ENCODE results near the gene HECTD2.

The HECTD2 gene

DNA sequence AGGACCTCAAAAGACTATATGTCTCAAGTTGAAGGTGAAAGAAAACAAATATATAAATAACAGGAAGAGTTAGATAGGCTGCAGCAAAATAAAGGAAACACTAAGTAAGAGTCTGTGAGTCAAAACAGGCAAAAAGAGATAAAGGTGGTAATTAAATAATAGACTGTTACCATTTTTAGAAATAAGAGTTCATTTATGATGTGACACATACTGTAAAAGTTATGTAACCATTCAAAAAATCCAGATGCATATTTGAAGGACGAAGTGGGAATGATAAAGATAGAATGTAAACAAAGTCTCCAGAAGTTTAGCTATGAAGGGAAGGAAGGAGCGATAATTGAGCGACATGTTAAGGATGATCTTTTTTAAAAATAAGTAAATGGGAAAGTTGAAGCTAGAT is 50.5 kb downstream of the HECTD2 start:
- H3K9me3 ChIP-seq (ENCODE audit: control insufficient read depth, low read length): no peaks in the 10 kb centered on the region
- no peaks in the 10 kb centered on the region for H3K27me3 ChIP-seq (ENCODE audit: control insufficient read depth, insufficient read depth, low read length)
- H3K9ac ChIP-seq (ENCODE audit: low read length): no peak overlapping the region
- H3K36me3 ChIP-seq (ENCODE audit: control insufficient read depth, insufficient read depth, low read length): no peaks in the 10 kb centered on the region
- no peak overlapping the region for H3K4me3 ChIP-seq (ENCODE audit: low read length)
- H3K4me1 ChIP-seq (ENCODE audit: control insufficient read depth, insufficient read depth, low read length): no peaks in the 10 kb centered on the region

GRCh38 chr10:91462423-91462822 is 52.3 kb downstream of the HECTD2 start:
- Histone ChIP-seq H3K9ac (ENCODE audit: low read length) (no peak overlapping the region), H3K27me3 (ENCODE audit: control insufficient read depth, insufficient read depth, low read length) (no peaks in the 10 kb centered on the region), H3K36me3 (ENCODE audit: control insufficient read depth, insufficient read depth, low read length) (no peaks in the 10 kb centered on the region), H3K4me3 (ENCODE audit: low read length) (no peak overlapping the region), H3K4me1 (ENCODE audit: control insufficient read depth, insufficient read depth, low read length) (no peaks in the 10 kb centered on the region), H3K9me3 (ENCODE audit: control insufficient read depth, low read length) (no peaks in the 10 kb centered on the region)

DNA sequence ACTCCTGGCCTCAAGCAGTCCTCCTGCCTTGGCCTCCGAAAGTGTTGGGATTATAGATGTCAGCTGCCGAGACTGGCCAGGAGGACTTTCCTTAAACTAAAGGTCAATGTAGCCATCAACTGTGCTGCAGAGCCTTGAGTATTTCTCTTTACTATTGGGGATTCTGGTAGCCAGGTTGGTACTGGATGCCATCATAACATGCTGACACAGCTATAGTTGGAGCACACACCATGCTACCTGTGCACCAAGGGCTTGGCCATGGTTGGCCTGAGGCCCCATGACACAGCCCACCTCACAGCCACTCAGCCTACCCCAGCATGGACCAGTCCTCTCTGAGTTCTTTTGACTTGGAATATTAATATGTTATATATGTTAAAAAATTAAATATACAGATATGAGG is 54.4 kb downstream of the HECTD2 start:
- no peaks in the 10 kb centered on the region for H3K27me3 ChIP-seq (ENCODE audit: control insufficient read depth, insufficient read depth, low read length)
- no peaks in the 10 kb centered on the region for H3K36me3 ChIP-seq (ENCODE audit: control insufficient read depth, insufficient read depth, low read length)
- no peak overlapping the region for H3K9ac ChIP-seq (ENCODE audit: low read length)
- H3K9me3 ChIP-seq (ENCODE audit: control insufficient read depth, low read length): no peaks in the 10 kb centered on the region
- H3K4me1 ChIP-seq (ENCODE audit: control insufficient read depth, insufficient read depth, low read length): no peaks in the 10 kb centered on the region
- no peak overlapping the region for H3K4me3 ChIP-seq (ENCODE audit: low read length)

DNA sequence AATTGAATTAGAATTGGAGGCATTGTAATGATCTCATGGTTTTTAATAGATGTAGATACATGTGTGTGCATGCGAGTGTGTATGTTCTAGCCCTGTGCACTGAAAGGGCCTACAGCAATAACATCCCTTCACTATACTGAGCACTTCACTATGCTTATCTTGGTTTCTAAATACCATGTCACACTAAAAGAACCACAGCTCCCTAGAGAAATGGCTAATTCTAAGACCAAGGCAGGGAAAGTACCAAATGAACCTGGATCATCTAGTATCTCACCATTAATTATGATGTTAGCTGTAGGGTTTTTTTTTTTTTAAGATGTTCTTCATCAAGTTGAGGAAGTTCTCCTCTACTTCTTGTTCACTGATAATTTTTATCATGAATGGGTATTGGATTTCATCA is 55.1 kb downstream of the HECTD2 start:
- Histone ChIP-seq H3K36me3 (ENCODE audit: control insufficient read depth, insufficient read depth, low read length) (no peaks in the 10 kb centered on the region), H3K9ac (ENCODE audit: low read length) (no peak overlapping the region), H3K9me3 (ENCODE audit: control insufficient read depth, low read length) (no peaks in the 10 kb centered on the region), H3K4me3 (ENCODE audit: low read length) (no peak overlapping the region), H3K27me3 (ENCODE audit: control insufficient read depth, insufficient read depth, low read length) (no peaks in the 10 kb centered on the region), H3K4me1 (ENCODE audit: control insufficient read depth, insufficient read depth, low read length) (no peaks in the 10 kb centered on the region)

DNA sequence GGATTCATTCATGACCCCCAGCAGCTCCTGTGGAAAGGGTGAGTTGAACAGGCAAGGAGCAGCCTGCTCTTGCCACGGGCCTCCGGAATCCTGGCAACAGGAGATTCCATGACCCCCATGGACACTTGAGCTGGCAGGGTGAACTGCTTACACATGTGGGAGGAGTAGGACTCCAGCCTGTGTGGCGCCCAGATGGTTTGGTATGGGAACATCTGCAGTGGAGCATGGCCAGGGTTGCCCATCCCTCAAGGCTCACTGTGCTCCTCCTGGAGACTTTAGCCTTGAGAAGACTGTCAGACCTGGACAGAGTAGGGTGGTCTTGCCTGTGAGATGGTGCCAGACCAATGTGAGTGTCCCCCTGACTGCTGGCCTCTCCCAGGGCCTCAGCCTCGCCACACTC is 57.0 kb downstream of the HECTD2 start:
- H3K4me3 ChIP-seq (ENCODE audit: low read length): no peak overlapping the region
- no peak overlapping the region for H3K9ac ChIP-seq (ENCODE audit: low read length)
- no peaks in the 10 kb centered on the region for H3K9me3 ChIP-seq (ENCODE audit: control insufficient read depth, low read length)
- H3K36me3 ChIP-seq (ENCODE audit: control insufficient read depth, insufficient read depth, low read length): no peaks in the 10 kb centered on the region
- H3K27me3 ChIP-seq (ENCODE audit: control insufficient read depth, insufficient read depth, low read length): no peaks in the 10 kb centered on the region
- H3K4me1 ChIP-seq (ENCODE audit: control insufficient read depth, insufficient read depth, low read length): no peaks in the 10 kb centered on the region

- H3K4me1 ChIP-seq (ENCODE audit: control insufficient read depth, insufficient read depth, low read length): no peaks in the 10 kb centered on the region
- H3K27me3 ChIP-seq (ENCODE audit: control insufficient read depth, insufficient read depth, low read length): no peaks in the 10 kb centered on the region
- no peak overlapping the region for H3K9ac ChIP-seq (ENCODE audit: low read length)
- no peaks in the 10 kb centered on the region for H3K9me3 ChIP-seq (ENCODE audit: control insufficient read depth, low read length)
- H3K4me3 ChIP-seq (ENCODE audit: low read length): no peak overlapping the region
- no peaks in the 10 kb centered on the region for H3K36me3 ChIP-seq (ENCODE audit: control insufficient read depth, insufficient read depth, low read length)
These were observed 61.5 kb downstream of the HECTD2 start for GRCh38 chr10:91471602-91472001.

DNA sequence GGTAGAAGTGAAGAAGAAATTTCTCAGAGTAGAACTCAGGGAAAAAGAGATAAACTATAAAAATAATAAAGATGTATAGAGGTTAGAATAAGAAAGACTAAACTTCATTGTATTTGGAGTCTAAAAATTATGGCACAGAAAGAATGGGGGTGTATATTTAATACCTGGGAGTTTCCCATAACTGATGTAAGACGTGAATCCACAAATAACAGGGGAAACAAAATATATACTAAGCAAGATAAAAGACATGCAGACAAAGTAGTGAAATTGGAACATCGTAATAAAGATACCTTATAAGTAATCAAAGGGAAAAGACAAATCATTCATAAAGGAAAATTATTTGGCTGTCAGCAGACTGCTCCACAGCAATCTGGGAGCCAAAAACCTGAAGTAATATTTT is 62.8 kb downstream of the HECTD2 start:
- H3K4me1 ChIP-seq (ENCODE audit: control insufficient read depth, insufficient read depth, low read length): no peaks in the 10 kb centered on the region
- no peak overlapping the region for H3K9ac ChIP-seq (ENCODE audit: low read length)
- H3K4me3 ChIP-seq (ENCODE audit: low read length): no peak overlapping the region
- no peaks in the 10 kb centered on the region for H3K27me3 ChIP-seq (ENCODE audit: control insufficient read depth, insufficient read depth, low read length)
- no peaks in the 10 kb centered on the region for H3K9me3 ChIP-seq (ENCODE audit: control insufficient read depth, low read length)
- no peaks in the 10 kb centered on the region for H3K36me3 ChIP-seq (ENCODE audit: control insufficient read depth, insufficient read depth, low read length)

- no peaks in the 10 kb centered on the region for H3K4me1 ChIP-seq (ENCODE audit: control insufficient read depth, insufficient read depth, low read length)
- H3K27me3 ChIP-seq (ENCODE audit: control insufficient read depth, insufficient read depth, low read length): no peaks in the 10 kb centered on the region
- H3K4me3 ChIP-seq (ENCODE audit: low read length): no peak overlapping the region
- no peaks in the 10 kb centered on the region for H3K36me3 ChIP-seq (ENCODE audit: control insufficient read depth, insufficient read depth, low read length)
- no peak overlapping the region for H3K9ac ChIP-seq (ENCODE audit: low read length)
- H3K9me3 ChIP-seq (ENCODE audit: control insufficient read depth, low read length): no peaks in the 10 kb centered on the region
These were observed 63.9 kb downstream of the HECTD2 start for GRCh38 chr10:91474009-91474408.

- H3K9me3 ChIP-seq (ENCODE audit: control insufficient read depth, low read length): no peaks in the 10 kb centered on the region
- H3K27me3 ChIP-seq (ENCODE audit: control insufficient read depth, insufficient read depth, low read length): no peaks in the 10 kb centered on the region
- no peaks in the 10 kb centered on the region for H3K36me3 ChIP-seq (ENCODE audit: control insufficient read depth, insufficient read depth, low read length)
These were observed 67.1 kb downstream of the HECTD2 start for GRCh38 chr10:91477236-91477635.

GRCh38 chr10:91479583-91479982 is 69.4 kb downstream of the HECTD2 start:
- Histone ChIP-seq H3K9me3 (ENCODE audit: control insufficient read depth, low read length) (no peaks in the 10 kb centered on the region), H3K27me3 (ENCODE audit: control insufficient read depth, insufficient read depth, low read length) (no peaks in the 10 kb centered on the region), H3K9ac (ENCODE audit: low read length) (no peak overlapping the region), H3K36me3 (ENCODE audit: control insufficient read depth, insufficient read depth, low read length) (no peaks in the 10 kb centered on the region), H3K4me3 (ENCODE audit: low read length) (no peak overlapping the region), H3K4me1 (ENCODE audit: control insufficient read depth, insufficient read depth, low read length) (no peaks in the 10 kb centered on the region)

More at GRCh38 chr10:91477236-91477635, 67.1 kb downstream of the HECTD2 start:
- Histone ChIP-seq H3K4me1 (ENCODE audit: control insufficient read depth, insufficient read depth, low read length) (no peaks in the 10 kb centered on the region), H3K9ac (ENCODE audit: low read length) (no peak overlapping the region), H3K4me3 (ENCODE audit: low read length) (no peak overlapping the region)

DNA sequence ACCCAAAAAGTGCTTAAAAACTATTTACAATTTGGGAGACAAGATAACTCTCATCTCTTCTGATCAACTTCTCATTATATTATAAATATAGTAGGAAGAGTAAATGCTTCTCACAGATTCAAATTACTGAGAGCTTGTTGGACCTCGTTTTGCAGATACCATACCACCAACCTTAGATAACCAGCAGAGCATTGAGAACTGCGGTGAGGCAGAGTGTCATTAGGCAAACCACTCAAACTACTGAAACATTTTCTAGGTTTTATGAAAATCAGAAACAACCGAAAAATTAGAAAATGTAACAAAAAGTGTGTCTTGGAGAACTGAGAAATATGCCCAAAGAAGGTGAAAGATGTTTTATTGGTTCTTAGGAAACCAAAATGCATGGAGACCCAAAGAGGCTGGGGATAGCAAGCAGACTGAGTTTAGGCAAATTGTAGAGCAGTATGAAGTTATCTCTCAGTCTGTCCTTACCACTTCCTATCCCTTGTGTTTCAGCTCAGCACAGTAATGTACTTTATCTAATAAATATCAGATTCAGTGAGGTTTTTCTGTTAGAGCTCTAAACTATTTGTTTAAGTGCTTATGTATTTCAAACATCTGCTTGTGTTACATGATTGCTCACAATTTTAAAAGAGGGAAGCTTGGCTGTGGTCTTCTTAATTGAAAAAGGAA is 77.9 kb downstream of the HECTD2 start:
- no peaks in the 10 kb centered on the region for H3K9me3 ChIP-seq (ENCODE audit: control insufficient read depth, low read length)
- H3K36me3 ChIP-seq (ENCODE audit: control insufficient read depth, insufficient read depth, low read length): no peaks in the 10 kb centered on the region
- peaks cover 4% of the 10 kb centered on the region for H3K4me1 ChIP-seq (ENCODE audit: control insufficient read depth, insufficient read depth, low read length)
- H3K27me3 ChIP-seq (ENCODE audit: control insufficient read depth, insufficient read depth, low read length): no peaks in the 10 kb centered on the region
- no peak overlapping the region for H3K4me3 ChIP-seq (ENCODE audit: low read length)
- H3K9ac ChIP-seq (ENCODE audit: low read length): no peak overlapping the region

GRCh38 chr10:91493313-91493712 is 83.2 kb downstream of the HECTD2 start:
- no peaks in the 10 kb centered on the region for H3K36me3 ChIP-seq (ENCODE audit: control insufficient read depth, insufficient read depth, low read length)
- no peaks in the 10 kb centered on the region for H3K27me3 ChIP-seq (ENCODE audit: control insufficient read depth, insufficient read depth, low read length)
- no peak overlapping the region for H3K4me3 ChIP-seq (ENCODE audit: low read length)
- no peaks in the 10 kb centered on the region for H3K9me3 ChIP-seq (ENCODE audit: control insufficient read depth, low read length)
- peaks cover 4% of the 10 kb centered on the region for H3K4me1 ChIP-seq (ENCODE audit: control insufficient read depth, insufficient read depth, low read length)
- H3K9ac ChIP-seq (ENCODE audit: low read length): no peak overlapping the region

DNA sequence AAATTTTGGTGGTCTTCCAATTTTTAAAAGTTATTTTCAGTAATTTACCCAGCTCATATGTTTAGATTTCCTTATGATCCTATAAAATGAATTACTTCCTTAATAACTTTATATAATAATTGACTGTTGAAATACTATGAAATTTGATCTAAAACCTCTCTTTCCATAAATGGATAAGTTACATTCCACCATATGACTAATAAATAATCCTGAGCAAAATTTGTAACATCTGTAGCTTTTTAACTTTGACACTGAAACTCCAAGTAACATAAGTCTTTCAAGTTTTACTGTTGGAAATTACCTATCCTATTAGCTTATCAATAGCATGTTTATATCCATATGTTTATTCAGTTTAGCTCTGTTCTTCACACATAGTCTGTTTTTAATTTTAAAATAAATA is 85.3 kb downstream of the HECTD2 start:
- H3K9me3 ChIP-seq (ENCODE audit: control insufficient read depth, low read length): no peaks in the 10 kb centered on the region
- H3K27me3 ChIP-seq (ENCODE audit: control insufficient read depth, insufficient read depth, low read length): no peaks in the 10 kb centered on the region
- H3K4me1 ChIP-seq (ENCODE audit: control insufficient read depth, insufficient read depth, low read length): no peaks in the 10 kb centered on the region
- H3K36me3 ChIP-seq (ENCODE audit: control insufficient read depth, insufficient read depth, low read length): no peaks in the 10 kb centered on the region
- H3K4me3 ChIP-seq (ENCODE audit: low read length): no peak overlapping the region
- no peak overlapping the region for H3K9ac ChIP-seq (ENCODE audit: low read length)
